ENCODE results near the gene SDSL.

GRCh38 chr12:113386866-113387566 lies 35.2 kb upstream of the SDSL start:
- no peak for TF ChIP-seq CTCF (IDR thresholded peaks at IDR 0.05)
- TF ChIP-seq POLR2A (IDR thresholded peaks at IDR 0.05) = no peak
